ENCODE measurements around the gene PPP1R14B.

- no peak for TF ChIP-seq CTCF (IDR thresholded peaks at IDR 0.05; ENCODE audit: low read depth, low read length, missing input control)
- TF ChIP-seq ZBTB33 (IDR thresholded peaks at IDR 0.05) = no peak
- no peak for TF ChIP-seq RAD21 (IDR thresholded peaks at IDR 0.05)
- no peak for TF ChIP-seq GABPA (IDR thresholded peaks at IDR 0.05 in 1 of 2, conservative IDR thresholded peaks at IDR 0.05 in 1 of 2)
- TF ChIP-seq YY1 (IDR thresholded peaks at IDR 0.05) = no peak
- TF ChIP-seq SP1 (IDR thresholded peaks at IDR 0.05) = no peak
Observed at GRCh38 chr11:64210301-64211020, 36.3 kb downstream of the PPP1R14B start.
